Measurements from ENCODE around the gene SLC12A5.

GRCh38 chr20:46056027-46056833 lies 27.2 kb downstream of the SLC12A5 start:
- TF ChIP-seq EZH2 (IDR thresholded peaks at IDR 0.05; ENCODE audit: insufficient read depth, poor library complexity, severe bottlenecking), result no peak
- TF ChIP-seq EZH2phosphoT487 (IDR thresholded peaks at IDR 0.05; ENCODE audit: insufficient read depth, low read depth), result no peak
